Posterior vena cava (tissue), 2 donors: Measurements from ENCODE around the gene PPARG. TPM values are rescaled to one million over a fixed set of nuclear protein-coding genes. Genes with fewer than 3 reads are reported as not detected.
A peak's percentile ranks its signal among the peaks of the same experiment; 100 is the strongest.
"Not testable (repeated sequence)": the region's sequence is repeated elsewhere in the genome, so short reads cannot be mapped to it uniquely, and the experiment has no call there.

Experiments
- DNase-seq: peaks from one replicate; pipeline ENCODE4 v3.0.0-alpha.2; 2020; ENCODE audit warnings: low spot score
- intact Hi-C, 2 donors: fragments of 100-400 bp; cut with DNase I; formaldehyde crosslinking; loops; one replicate each; pipeline versions ENCODE4 v1.14.1 to v1.14.2; 2022 to 2023
- total RNA-seq, 2 donors: library from RNA; stranded (reverse); fragmentation: NEBNext Ultra II Directional; extraction: Animal tissue kit (Norgen Biotek cat#: 25700); gene quantifications; one replicate each; pipeline ENCODE4 v1.2.1, GENCODE V29; 2021
- donor health status: DM: yes; HTN: yes; CAD: no.
- donor health status: DM: yes; HTN: yes; CAD: no.

Gene PPARG
- total RNA-seq, 2 donors from 2014 or later: 11.2 to 15.4 TPM

DNA sequence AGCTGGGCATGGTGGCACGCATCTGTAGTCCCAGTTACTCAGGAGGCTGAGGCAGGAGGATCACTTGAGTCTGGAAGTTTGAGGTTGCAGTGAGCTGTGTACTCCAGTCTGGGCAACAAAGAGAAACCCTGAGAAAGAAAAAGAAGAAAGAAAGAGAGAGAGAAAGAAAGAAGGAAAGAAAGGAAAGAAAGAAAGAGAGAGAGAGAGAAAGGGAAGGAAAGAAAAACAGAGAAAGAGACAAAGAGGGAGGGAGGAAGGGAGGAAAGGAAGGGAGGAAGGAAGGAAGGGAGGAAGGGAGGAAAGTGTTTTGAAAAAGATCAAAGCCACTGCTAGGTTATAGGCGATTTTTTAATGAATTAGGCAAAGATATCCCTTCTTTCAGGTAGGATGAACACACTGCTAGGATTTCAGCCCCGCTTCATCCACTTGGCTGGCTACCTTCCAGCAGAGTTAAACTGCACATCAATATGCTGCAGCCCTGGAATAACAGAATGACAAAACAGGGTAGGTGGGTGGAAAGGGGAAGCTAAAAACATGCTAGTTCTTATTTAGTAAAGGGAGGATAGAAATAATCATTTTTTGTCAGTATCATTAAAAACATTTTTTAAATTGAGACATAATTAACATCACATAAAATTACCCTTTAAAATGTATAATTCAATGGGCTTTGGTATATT, 12.8 kb upstream of the PPARG start:
- intact Hi-C loops: no loop called here
- no peak for DNase-seq

DNA sequence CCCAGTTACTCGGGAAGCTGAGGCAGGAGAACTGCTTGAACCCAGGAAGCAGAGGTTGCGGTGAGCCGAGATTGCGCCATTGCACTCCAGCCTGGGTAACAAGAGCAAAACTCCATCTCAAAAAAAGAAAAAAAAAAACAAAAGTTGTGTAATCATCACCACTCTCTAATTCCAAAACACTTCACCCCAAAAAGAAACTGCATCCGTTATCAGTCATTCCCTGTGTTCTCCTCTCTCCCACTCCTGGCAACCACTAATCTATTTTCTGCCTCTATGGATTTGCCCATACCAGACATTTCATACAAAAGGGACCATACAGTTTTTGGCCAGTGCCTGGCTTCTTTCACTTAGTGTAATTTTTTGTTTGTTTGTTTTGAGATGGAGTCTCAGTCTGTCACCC, 12.0 kb upstream of the PPARG start:
- DNase-seq, intact Hi-C loops: not testable (repeated sequence)

DNA sequence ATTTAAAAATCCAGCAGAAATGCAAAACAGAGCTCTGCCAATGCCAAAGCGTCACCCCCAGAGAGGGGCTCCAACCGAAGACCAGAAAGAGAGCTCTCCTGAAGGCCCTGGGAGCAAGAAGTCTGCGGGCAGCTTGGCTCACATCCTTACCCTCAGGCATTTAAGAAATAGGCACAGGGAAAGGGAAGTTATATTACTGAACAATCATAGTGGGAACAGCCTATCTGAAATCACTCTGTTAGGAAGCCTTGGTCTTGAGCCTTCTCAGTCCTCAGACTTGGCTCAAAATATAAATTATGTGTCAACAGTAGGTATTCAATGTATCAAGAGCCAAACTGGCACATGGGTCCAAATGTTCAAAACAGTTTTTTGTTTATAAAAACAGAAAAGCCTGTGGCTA, 10.3 kb upstream of the PPARG start:
- intact Hi-C loops: no loop called here
- DNase-seq: no peak

DNA sequence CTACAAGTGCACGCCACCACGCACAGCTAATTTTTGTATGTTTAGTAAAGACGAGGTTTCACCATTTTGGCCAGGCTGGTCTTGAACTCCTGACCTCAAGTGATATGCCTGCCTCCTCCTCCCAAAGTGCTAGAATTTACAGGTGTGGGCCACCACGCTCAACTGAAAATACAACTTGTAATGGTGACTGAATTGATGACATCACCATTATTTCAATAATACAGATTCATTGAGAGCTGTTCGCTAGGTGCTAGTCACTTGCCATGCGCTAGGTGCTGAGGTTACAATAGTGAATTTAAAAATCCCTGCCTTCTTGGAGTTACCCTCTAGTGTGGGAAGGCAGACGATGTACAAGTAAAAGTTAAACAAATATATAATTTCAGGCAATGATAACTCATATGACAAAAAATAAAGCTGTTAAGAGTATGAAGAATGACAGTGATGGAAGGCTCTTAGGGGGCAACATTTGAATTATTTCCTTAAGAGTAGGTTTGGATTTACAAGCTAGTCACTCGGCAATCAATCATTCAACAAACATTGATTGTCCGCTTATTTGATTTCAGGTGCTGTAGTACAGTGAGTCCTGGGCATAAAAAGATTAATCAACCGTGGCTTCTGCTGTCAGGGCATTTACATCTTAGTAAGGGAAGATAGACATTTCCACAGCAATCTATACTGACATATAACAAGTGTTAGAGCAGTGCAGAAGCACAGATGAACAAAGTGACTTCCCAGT, 9.1 kb upstream of the PPARG start:
- intact Hi-C loops: no loop called here
- DNase-seq: no peak

DNA sequence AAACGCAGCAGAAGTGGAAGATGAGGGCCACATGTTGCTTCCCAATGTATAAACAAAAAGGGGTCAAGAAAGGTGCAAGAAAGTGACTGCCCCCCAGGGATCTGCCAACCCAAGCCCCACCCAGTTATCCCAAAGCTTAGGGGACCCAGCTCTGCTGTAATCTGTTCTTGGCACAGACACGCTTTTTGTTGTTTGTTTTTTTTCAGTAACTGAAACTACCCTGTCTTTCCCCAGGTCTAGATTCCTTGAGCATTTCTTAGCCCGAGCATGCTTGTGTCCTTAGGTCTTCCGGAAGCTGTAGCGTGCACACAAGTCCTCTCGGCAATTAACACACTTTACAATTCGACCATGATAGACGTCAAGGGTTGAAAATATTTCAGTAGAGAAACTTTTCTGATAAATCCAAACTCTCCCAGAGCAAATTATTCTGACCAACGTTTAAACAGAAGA, 8.5 kb upstream of the PPARG start:
- intact Hi-C loops: no loop called here
- no peak for DNase-seq

- no peak for DNase-seq
- intact Hi-C loops: no loop called here
Observed at GRCh38 chr3:12284591-12284990, 4.3 kb upstream of the PPARG start.

DNA sequence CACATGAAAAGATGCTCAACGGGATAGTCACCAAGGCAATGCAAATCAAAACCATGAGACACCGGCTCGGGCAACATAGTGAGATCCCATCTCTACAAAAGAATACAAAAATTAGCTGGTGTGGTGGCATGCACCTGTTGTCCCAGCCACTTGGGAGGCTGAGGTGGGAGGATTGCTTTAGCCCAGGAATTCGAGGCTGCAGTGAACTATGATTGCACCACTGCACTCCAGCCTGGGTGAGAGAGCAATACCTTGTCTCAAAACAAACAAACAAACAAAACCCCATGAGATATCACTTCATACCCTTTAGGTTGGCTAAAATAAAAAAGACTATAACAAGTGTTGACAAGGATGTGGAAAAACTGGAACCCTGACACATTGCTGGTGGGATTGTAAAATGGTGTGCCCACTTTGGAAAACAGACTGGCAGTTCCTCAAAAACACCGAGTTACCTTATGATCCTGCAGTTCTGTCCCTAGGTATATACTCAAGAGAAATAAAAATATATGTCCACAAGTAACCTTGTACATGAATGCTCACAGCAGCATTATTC, 3.8 kb upstream of the PPARG start:
- DNase-seq: no peak
- intact Hi-C loops: no loop called here

- DNase-seq, intact Hi-C loops: not testable (repeated sequence)
Observed at GRCh38 chr3:12285779-12286178, 3.1 kb upstream of the PPARG start.

DNA sequence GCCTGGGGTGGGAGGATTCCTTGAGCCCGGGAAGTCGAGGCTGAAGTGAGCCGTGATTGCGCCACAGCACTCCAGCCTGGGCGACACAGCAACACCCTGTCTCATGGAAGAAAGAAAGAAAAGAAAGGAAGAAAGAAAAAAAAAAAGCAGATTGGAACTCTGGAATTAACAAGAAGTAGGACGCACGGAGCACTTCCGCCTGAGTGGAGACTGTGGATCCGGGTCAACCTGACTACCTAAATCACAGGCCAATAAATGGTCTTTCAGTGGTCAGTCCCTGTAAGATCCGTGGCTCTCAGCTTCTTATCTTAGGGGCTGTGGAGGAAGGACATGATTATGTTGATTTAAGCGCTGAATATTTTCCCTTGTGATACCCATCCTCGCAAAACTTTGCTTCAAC, 2.4 kb upstream of the PPARG start:
- DNase-seq: no peak
- intact Hi-C loops: no loop called here

- intact Hi-C loops: no loop called here
- DNase-seq: no peak
Observed at GRCh38 chr3:12286927-12287726, 1.7 kb upstream of the PPARG start.

GRCh38 chr3:12287727-12288181, 1.1 kb upstream of the PPARG start:
- intact Hi-C loops: no loop called here
- peak; percentile 86 for DNase-seq

- intact Hi-C loops: no loop called here
- no peak for DNase-seq
Observed at GRCh38 chr3:12289524-12289923, 654 bp downstream of the PPARG start.

DNA sequence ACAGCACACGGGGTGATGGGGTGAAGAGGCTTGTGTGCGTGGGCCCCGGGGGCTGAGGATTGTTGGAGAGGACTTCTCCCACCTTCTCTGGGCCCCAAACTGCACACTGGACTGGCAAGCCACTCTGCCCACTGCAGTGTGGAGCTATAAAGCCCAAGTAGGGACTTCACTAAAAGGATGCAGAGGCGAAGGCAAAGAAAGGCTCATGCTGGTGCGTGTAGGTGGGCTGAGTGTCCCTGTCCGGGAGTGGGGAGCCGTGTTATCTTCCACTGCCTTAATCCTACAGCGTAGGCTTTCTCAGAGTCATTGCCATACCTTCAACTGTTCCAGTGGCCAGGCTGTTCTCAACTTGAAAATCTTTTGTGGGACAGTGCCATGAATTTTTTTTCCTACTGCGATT, 3.9 kb downstream of the PPARG start:
- intact Hi-C loops: no loop called here

GRCh38 chr3:12294885-12295580, 6.2 kb downstream of the PPARG start:
- DNase-seq: no peak
- intact Hi-C loops: no loop called here

More for the DNA sequence above, 3.9 kb downstream of the PPARG start:
- no peak for DNase-seq

DNA sequence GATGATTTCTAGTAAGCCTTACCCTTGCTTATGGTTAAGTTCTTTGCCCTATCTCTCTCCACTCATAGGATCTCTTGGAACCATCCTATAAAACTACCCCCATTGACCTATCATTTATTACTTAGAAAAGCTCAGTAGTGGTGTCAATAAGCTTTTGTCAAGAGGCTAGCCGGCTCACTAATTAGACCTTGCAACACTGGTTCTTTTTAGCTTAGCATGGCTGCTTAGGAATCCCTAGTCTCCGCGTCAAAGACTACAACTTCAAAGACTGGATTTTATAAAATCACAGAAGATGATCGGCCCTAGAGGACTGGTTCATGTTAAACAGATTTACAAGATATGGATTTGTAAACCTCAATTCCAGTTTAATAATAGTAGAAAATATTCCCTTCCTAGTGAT, 7.6 kb downstream of the PPARG start:
- intact Hi-C loops: no loop called here
- DNase-seq: no peak

DNA sequence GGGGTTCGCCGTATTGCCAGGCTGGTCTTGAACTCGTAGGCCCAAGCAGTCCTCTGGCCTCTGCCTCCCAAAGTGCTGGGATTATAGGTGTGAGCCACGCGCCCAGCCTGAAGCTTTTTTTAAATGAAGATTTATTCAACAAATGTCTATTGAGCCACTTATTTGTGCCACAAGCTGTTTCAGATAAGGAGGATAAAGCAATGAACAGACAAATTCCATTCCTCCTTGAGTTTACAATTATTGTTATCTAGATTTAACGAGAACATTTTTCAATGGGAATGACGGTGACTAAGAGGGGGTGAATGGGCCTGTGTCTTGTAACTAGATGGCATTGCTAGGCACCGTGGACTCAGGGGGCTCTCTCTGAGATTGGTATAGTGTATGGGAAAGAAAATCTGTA, 10.2 kb downstream of the PPARG start:
- no peak for DNase-seq
- intact Hi-C loops: no loop called here

GRCh38 chr3:12300137-12300536, 11.3 kb downstream of the PPARG start:
- no peak for DNase-seq
- intact Hi-C loops: loop anchor here in 1 of 2 donors (5.0 kb wide), 1 partner anchor 1428 kb away; no protein-coding TSS in a partner anchor

DNA sequence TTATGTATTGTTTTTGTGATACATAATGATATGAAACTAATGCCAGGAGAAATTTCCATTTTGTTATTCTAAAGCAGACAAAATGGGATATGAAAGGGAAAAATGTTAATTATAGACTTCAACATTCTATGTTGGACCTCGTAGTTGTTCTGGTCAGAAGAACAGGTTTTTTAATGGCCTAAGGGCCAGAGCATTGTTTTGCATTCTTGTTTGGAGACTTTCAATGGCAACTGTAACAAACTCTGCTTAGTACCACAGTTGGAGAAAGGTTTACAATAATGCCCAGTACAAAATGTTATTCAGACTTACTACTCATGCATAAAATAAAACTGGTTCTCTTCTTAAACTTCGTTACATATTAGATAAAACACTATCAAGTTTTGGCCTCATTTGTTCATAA, 12.2 kb downstream of the PPARG start:
- intact Hi-C loops: loop anchor here in 1 of 2 donors (5.0 kb wide), 1 partner anchor 1429 kb away; no protein-coding TSS in a partner anchor
- no peak for DNase-seq

DNA sequence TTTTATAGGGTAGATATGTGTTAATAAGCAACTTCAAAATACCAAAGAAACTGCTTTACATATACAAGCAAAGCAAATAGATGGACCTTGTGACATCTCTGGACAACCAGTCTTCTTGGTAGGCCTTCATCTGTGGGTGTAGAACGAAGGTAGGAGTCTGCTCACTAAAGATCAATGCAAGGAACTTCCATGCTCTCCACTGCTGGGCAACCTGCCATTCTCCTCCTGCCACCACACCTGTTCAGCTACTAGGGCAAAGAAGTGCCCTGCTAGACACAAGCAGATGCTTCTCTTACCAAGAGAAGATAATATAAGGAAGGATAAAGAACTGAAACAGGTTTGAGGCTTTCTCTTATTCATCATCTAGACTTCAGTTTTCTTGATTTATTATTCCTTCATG, 12.6 kb downstream of the PPARG start:
- DNase-seq: no peak
- intact Hi-C loops: loop anchor here in 1 of 2 donors (5.0 kb wide), 1 partner anchor 1429 kb away; no protein-coding TSS in a partner anchor
